ENCODE data around the gene ANKRD33B. TPM values are rescaled to one million over a fixed set of nuclear protein-coding genes. Genes with fewer than 3 reads are reported as not detected.

ANKRD33B gene
- total RNA-seq, 1 experiment from 2014 or later, result 14.9 TPM

- Histone ChIP-seq H3K4me1 (ENCODE audit: insufficient read depth, low read length) (peaks cover 20% of the 10 kb centered on the region), H3K9me3 (ENCODE audit: low read length) (no peaks in the 10 kb centered on the region), H3K4me3 (ENCODE audit: low read length) (no peak overlapping the region), H3K27ac (ENCODE audit: low read length) (no peak overlapping the region), H3K79me2 (ENCODE audit: low read length) (peaks cover 32% of the 10 kb centered on the region), H3K36me3 (ENCODE audit: low read depth, low read length) (no peaks in the 10 kb centered on the region), H3K9ac (ENCODE audit: low read length) (no peak overlapping the region), H3K27me3 (ENCODE audit: low read length) (no peaks in the 10 kb centered on the region), H3F3A (ENCODE audit: low read length, unreplicated experiment) (no peaks in the 10 kb centered on the region), H2AFZ (ENCODE audit: low read length) (no peak overlapping the region), H4K20me1 (ENCODE audit: low read length) (no peaks in the 10 kb centered on the region), H3K9me2 (replicated peaks; ENCODE audit: low read length) (no peaks in the 10 kb centered on the region), H3K4me2 (ENCODE audit: low read length) (no peak overlapping the region)
- DNase-seq (no peak), ATAC-seq (no peak)
- TF ChIP-seq, protein P1, sequence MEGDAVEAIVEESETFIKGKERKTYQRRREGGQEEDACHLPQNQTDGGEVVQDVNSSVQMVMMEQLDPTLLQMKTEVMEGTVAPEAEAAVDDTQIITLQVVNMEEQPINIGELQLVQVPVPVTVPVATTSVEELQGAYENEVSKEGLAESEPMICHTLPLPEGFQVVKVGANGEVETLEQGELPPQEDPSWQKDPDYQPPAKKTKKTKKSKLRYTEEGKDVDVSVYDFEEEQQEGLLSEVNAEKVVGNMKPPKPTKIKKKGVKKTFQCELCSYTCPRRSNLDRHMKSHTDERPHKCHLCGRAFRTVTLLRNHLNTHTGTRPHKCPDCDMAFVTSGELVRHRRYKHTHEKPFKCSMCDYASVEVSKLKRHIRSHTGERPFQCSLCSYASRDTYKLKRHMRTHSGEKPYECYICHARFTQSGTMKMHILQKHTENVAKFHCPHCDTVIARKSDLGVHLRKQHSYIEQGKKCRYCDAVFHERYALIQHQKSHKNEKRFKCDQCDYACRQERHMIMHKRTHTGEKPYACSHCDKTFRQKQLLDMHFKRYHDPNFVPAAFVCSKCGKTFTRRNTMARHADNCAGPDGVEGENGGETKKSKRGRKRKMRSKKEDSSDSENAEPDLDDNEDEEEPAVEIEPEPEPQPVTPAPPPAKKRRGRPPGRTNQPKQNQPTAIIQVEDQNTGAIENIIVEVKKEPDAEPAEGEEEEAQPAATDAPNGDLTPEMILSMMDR (conservative IDR thresholded peaks at IDR 0.05; ENCODE audit: low read depth, low read length), result no peak
- TF ChIP-seq EZH2phosphoT487 (IDR thresholded peaks at IDR 0.05; ENCODE audit: borderline replicate concordance, low read length) (no peak), EZH2 (IDR thresholded peaks at IDR 0.05; ENCODE audit: low read length, unreplicated experiment) (no peak)
- intact Hi-C loops (cut with micrococcal nuclease), result no loop called here
- CTCF ChIA-PET, result no interaction called here
- POLR2A ChIA-PET (ENCODE audit: unreplicated experiment), result no interaction called here
- BruUV-seq (replicated peaks), result no TSS peak
Measured at GRCh38 chr5:10585518-10585915, 21.6 kb downstream of the ANKRD33B start.

- H3K9me2 ChIP-seq (replicated peaks; ENCODE audit: low read length), result no peaks in the 10 kb centered on the region
- no peaks in the 10 kb centered on the region for H3K27me3 ChIP-seq (ENCODE audit: low read length)
- ATAC-seq (no peak), DNase-seq (no peak)
- no peak overlapping the region for H3K9ac ChIP-seq (ENCODE audit: low read length)
- no peak overlapping the region for H3K27ac ChIP-seq (ENCODE audit: low read length)
- H3K4me2 ChIP-seq (ENCODE audit: low read length), result no peak overlapping the region
- H4K20me1 ChIP-seq (ENCODE audit: low read length), result no peaks in the 10 kb centered on the region
- peaks cover 32% of the 10 kb centered on the region for H3K79me2 ChIP-seq (ENCODE audit: low read length)
- peaks cover 20% of the 10 kb centered on the region for H3K4me1 ChIP-seq (ENCODE audit: insufficient read depth, low read length)
- no peaks in the 10 kb centered on the region for H3K36me3 ChIP-seq (ENCODE audit: low read depth, low read length)
- ChIA-PET POLR2A (ENCODE audit: unreplicated experiment) (no interaction called here), CTCF (no interaction called here)
- no peak overlapping the region for H3K4me3 ChIP-seq (ENCODE audit: low read length)
- no peaks in the 10 kb centered on the region for H3F3A ChIP-seq (ENCODE audit: low read length, unreplicated experiment)
- no TSS peak for BruUV-seq (replicated peaks)
- no peak overlapping the region for H2AFZ ChIP-seq (ENCODE audit: low read length)
- no peaks in the 10 kb centered on the region for H3K9me3 ChIP-seq (ENCODE audit: low read length)
- intact Hi-C loops (cut with micrococcal nuclease), result no loop called here
- TF ChIP-seq EZH2phosphoT487 (IDR thresholded peaks at IDR 0.05; ENCODE audit: borderline replicate concordance, low read length) (no peak), EZH2 (IDR thresholded peaks at IDR 0.05; ENCODE audit: low read length, unreplicated experiment) (no peak)
- TF ChIP-seq, protein P1 (conservative IDR thresholded peaks at IDR 0.05; ENCODE audit: low read depth, low read length), result no peak
Measured at GRCh38 chr5:10586008-10586407, 22.1 kb downstream of the ANKRD33B start.

DNA sequence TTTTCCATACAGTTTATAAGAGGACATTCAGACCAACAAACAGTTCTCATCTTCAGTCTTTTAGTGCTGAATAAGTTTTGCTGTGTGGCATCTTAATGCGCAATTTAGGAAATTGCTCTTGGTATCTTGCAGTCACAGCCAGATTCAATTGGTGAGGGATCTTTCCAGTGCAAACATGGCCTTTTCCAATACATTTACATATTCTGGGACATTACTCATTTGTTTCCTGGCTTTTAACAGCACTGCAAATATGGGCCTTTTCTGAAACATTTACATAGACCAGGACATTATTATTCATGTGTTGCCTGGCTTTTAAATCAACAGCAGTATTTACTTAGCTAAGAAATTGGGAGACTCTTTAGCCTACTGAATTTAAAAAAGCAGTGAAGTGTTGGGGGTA lies 22.7 kb downstream of the ANKRD33B start:
- intact Hi-C loops (cut with micrococcal nuclease), result no loop called here
- H3K4me3 ChIP-seq (ENCODE audit: low read length), result no peak overlapping the region
- H3K9me3 ChIP-seq (ENCODE audit: low read length), result no peaks in the 10 kb centered on the region
- ATAC-seq, result peak; percentile 68
- peaks cover 37% of the 10 kb centered on the region for H3K79me2 ChIP-seq (ENCODE audit: low read length)
- no TSS peak for BruUV-seq (replicated peaks)
- CTCF ChIA-PET, result no interaction called here
- H3K36me3 ChIP-seq (ENCODE audit: low read depth, low read length), result no peaks in the 10 kb centered on the region
- TF ChIP-seq EZH2phosphoT487 (IDR thresholded peaks at IDR 0.05; ENCODE audit: borderline replicate concordance, low read length) (no peak), EZH2 (IDR thresholded peaks at IDR 0.05; ENCODE audit: low read length, unreplicated experiment) (no peak)
- TF ChIP-seq, protein P1 (conservative IDR thresholded peaks at IDR 0.05; ENCODE audit: low read depth, low read length), result no peak
- H4K20me1 ChIP-seq (ENCODE audit: low read length), result no peaks in the 10 kb centered on the region
- no peaks in the 10 kb centered on the region for H3F3A ChIP-seq (ENCODE audit: low read length, unreplicated experiment)
- no peak overlapping the region for H3K9ac ChIP-seq (ENCODE audit: low read length)
- no peaks in the 10 kb centered on the region for H3K9me2 ChIP-seq (replicated peaks; ENCODE audit: low read length)
- H3K27ac ChIP-seq (ENCODE audit: low read length), result no peak overlapping the region
- H3K4me2 ChIP-seq (ENCODE audit: low read length), result no peak overlapping the region
- no peaks in the 10 kb centered on the region for H3K27me3 ChIP-seq (ENCODE audit: low read length)
- no peak overlapping the region for H2AFZ ChIP-seq (ENCODE audit: low read length)
- DNase-seq, result peak; percentile 38
- POLR2A ChIA-PET (ENCODE audit: unreplicated experiment), result no interaction called here
- H3K4me1 ChIP-seq (ENCODE audit: insufficient read depth, low read length), result peaks cover 19% of the 10 kb centered on the region

Data from PC-3 (cell line).